ENCODE data around the gene P2RY8. TPM values are rescaled to one million over a fixed set of nuclear protein-coding genes. Genes with fewer than 3 reads are reported as not detected.

P2RY8 gene
- total and polyA plus RNA-seq, 10 of the 15 experiments (the other 5 are each of a cell fraction or from before 2014, with no cell fraction given): 2.0 to 64.4 (median 36.5) TPM

- no peak for TF ChIP-seq CEBPZ (IDR thresholded peaks at IDR 0.05; ENCODE audit: low read depth, low read length)
Observed at GRCh38 chrX:1425381-1425780, 111.6 kb downstream of the P2RY8 start (continued).

GRCh38 chrX:1424147-1424851 lies 112.7 kb downstream of the P2RY8 start:
- ATAC-seq: no peak
- WGBS (ENCODE audit: insufficient coverage, insufficient replicate concordance, low lambda C conversion rate, missing lambda C conversion rate): 70% methylated on average over 8 of the region's 9 CpGs
- intact Hi-C loops (cut with micrococcal nuclease; ENCODE audit: unreplicated experiment): no loop called here
- DNase-seq (ENCODE audit: low read depth, low spot score): no peak
- in situ Hi-C loops (cut with MboI): no loop called here
- BruUV-seq (replicated peaks): no TSS peak
- Histone ChIP-seq H3K36me3 (ENCODE audit: control insufficient read depth in 2 of 2, insufficient read depth in 2 of 2, low read length in 1 of 2) (peaks cover 20 to 29% of the 10 kb centered on the region in 2 experiments), H3K27me3 (replicated peaks in 1 of 2; ENCODE audit: control insufficient read depth in 2 of 2, insufficient read depth in 2 of 2, low read length in 1 of 2) (no peaks in the 10 kb centered on the region), H3K9ac (ENCODE audit: control insufficient read depth, insufficient read depth, low read length) (no peak overlapping the region), H3K4me3 (no peak overlapping the region), H4K20me1 (ENCODE audit: control insufficient read depth, insufficient read depth) (no peaks in the 10 kb centered on the region), H3K9me3 (replicated peaks; ENCODE audit: control insufficient read depth, insufficient read depth, low read length) (peaks cover 24% of the 10 kb centered on the region), H3K79me2 (ENCODE audit: control insufficient read depth, insufficient read depth, low read length) (no peaks in the 10 kb centered on the region), H2AFZ (ENCODE audit: control insufficient read depth, low read depth, low read length) (no peak overlapping the region), H3K27ac (ENCODE audit: control insufficient read depth, insufficient read depth) (no peak overlapping the region), H3K4me1 (ENCODE audit: control insufficient read depth, insufficient read depth, low read length) (no peaks in the 10 kb centered on the region), H3K4me2 (ENCODE audit: control insufficient read depth, insufficient read depth) (no peak overlapping the region)
- POLR2A ChIA-PET: no interaction called here
- no peak for FAIRE-seq
- CTCF ChIA-PET: no interaction called here
- RAD21 ChIA-PET (ENCODE audit: unreplicated experiment): no interaction called here
- TF ChIP-seq POLR2A (IDR thresholded peaks at IDR 0.05; ENCODE audit: low read depth, low read length) (peak; percentile 47; the same call in 1 of the 2 replicates), FOXM1 (IDR thresholded peaks at IDR 0.05; ENCODE audit: low read depth, low read length) (no peak)
- SMC1A ChIA-PET (ENCODE audit: uncharacterized antibody, unreplicated experiment): no interaction called here
